Astrocyte (in vitro differentiated cells and primary cell): ENCODE results near the gene WNT3A. TPM values are rescaled to one million over a fixed set of nuclear protein-coding genes. Genes with fewer than 3 reads are reported as not detected.

Experiments used
- DNase-seq: peaks from one replicate; pipeline ENCODE4 v3.0.0-alpha.2; 2010; ENCODE audit warnings: low read depth
- FAIRE-seq: peaks from 2 replicates; lab custom pipeline; 2011; peaks lifted over from hg19 to GRCh38; lab: Jason Lieb, UNC
- H2AFZ ChIP-seq: 2 replicates; pipeline ENCODE4 v1.6.0; 2012; ENCODE audit warnings: low read depth, low read length, inconsistent platforms
- H3K27ac ChIP-seq: 2 replicates; pipeline ENCODE4 v1.5.1; 2011; ENCODE audit warnings: low read depth, low read length, inconsistent platforms
- H3K27me3 ChIP-seq: 2 replicates; pipeline ENCODE4 v1.6.0; 2011; ENCODE audit warnings: low read length, inconsistent platforms; ENCODE audit not compliant: insufficient read depth
- H3K36me3 ChIP-seq: 2 replicates; pipeline ENCODE4 v1.5.1; 2011; ENCODE audit warnings: low read length, inconsistent platforms; ENCODE audit not compliant: insufficient read depth
- H3K4me1 ChIP-seq: 2 replicates; pipeline ENCODE4 v1.5.1; 2011; ENCODE audit warnings: low read length, inconsistent platforms; ENCODE audit not compliant: insufficient read depth
- H3K4me2 ChIP-seq: 2 replicates; pipeline ENCODE4 v1.6.0; 2012; ENCODE audit warnings: low read length, inconsistent platforms
- H3K4me3 ChIP-seq: 2 replicates; pipeline ENCODE4 v1.5.1; 2011; ENCODE audit warnings: low read depth, mild to moderate bottlenecking, low read length, inconsistent platforms; ENCODE audit not compliant: insufficient read depth
- H3K79me2 ChIP-seq: 2 replicates; pipeline ENCODE4 v1.6.0; 2012; ENCODE audit warnings: mild to moderate bottlenecking, low read length, inconsistent platforms; ENCODE audit not compliant: insufficient read depth
- H3K9ac ChIP-seq: 2 replicates; pipeline ENCODE4 v1.6.0; 2012; ENCODE audit warnings: mild to moderate bottlenecking, low read length, inconsistent platforms
- H3K9me3 ChIP-seq: 2 replicates; pipeline ENCODE4 v1.5.1; 2012; ENCODE audit warnings: low read depth, mild to moderate bottlenecking, low read length, inconsistent platforms; ENCODE audit not compliant: insufficient read depth
- H4K20me1 ChIP-seq: 2 replicates; pipeline ENCODE4 v1.6.0; 2012; ENCODE audit warnings: low read length, inconsistent platforms; ENCODE audit not compliant: insufficient read depth
- H3K27ac Mint-ChIP-seq: one replicate; pipeline ENCODE4 v1.8.0; 2021; ENCODE audit warnings: mild to moderate bottlenecking, mixed read lengths; ENCODE audit not compliant: unreplicated experiment
- H3K27me3 Mint-ChIP-seq: one replicate; pipeline ENCODE4 v1.8.0; 2021; ENCODE audit warnings: low read depth, mixed read lengths; ENCODE audit not compliant: unreplicated experiment
- H3K36me3 Mint-ChIP-seq: one replicate; pipeline ENCODE4 v1.8.0; 2021; ENCODE audit warnings: low read depth, mixed read lengths; ENCODE audit not compliant: unreplicated experiment
- H3K4me1 Mint-ChIP-seq: one replicate; pipeline ENCODE4 v1.8.0; 2021; ENCODE audit warnings: low read depth, mixed read lengths; ENCODE audit not compliant: unreplicated experiment
- H3K4me3 Mint-ChIP-seq: one replicate; pipeline ENCODE4 v1.8.0; 2021; ENCODE audit warnings: mild to moderate bottlenecking, moderate library complexity, mixed read lengths; ENCODE audit not compliant: unreplicated experiment
- H3K9me3 Mint-ChIP-seq: one replicate; pipeline ENCODE4 v1.8.0; 2021; ENCODE audit warnings: mild to moderate bottlenecking, mixed read lengths; ENCODE audit not compliant: unreplicated experiment
- EZH2 ChIP-seq: IDR thresholded peaks from 2 replicates; pipeline ENCODE4 v1.6.1; 2012; ENCODE audit warnings: mild to moderate bottlenecking, low read length, inconsistent platforms; ENCODE audit not compliant: insufficient read depth
- total RNA-seq: library from RNA; stranded (reverse); gene quantifications from 2 replicates; pipeline ENCODE4 v1.2.1, GENCODE V29; 2021
- TF ChIP-seq, protein P1 (sequence below): IDR thresholded peaks from 2 replicates; pipeline ENCODE4 v1.5.1; 2011; ENCODE audit warnings: low read depth, mild to moderate bottlenecking, inconsistent platforms, low read length, moderate library complexity; ENCODE audit not compliant: insufficient read depth

The WNT3A gene
- total RNA-seq, 1 donor from 2014 or later, result not detected

DNA sequence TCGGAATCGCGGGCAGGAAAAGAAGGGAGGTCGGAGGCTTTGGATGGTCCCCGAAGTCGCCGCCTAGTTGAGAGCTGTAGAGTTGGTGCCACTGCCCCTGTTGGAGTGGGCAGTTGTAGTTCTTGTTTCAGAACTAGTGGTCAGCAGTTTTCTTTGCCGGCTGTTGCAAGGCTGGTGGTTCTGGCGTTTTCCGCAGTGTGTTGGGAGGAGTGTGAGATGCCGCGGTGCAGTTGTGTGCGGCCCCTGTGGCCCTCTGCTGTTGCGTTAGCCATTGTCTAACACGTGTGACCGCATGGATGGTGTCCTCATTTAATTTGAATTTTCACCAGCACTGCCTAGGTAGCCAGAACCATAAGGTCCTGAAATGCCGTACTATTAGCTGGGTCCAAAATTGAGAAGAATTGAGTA is 77.1 kb downstream of the WNT3A start:
- H2AFZ ChIP-seq, result no peak overlapping the region
- peaks cover 8% of the 10 kb centered on the region for H3K36me3 ChIP-seq
- Mint-ChIP-seq H3K9me3 (no peaks in the 10 kb centered on the region), H3K4me3 (peak overlapping the region; percentile 98), H3K27me3 (no peaks in the 10 kb centered on the region), H3K27ac (peak overlapping the region; percentile 99), H3K4me1 (peaks cover 43% of the 10 kb centered on the region), H3K36me3 (peaks cover 5% of the 10 kb centered on the region)
- H3K4me1 ChIP-seq, result peaks cover 51% of the 10 kb centered on the region
- H3K4me2 ChIP-seq, result peak overlapping the region; percentile 98
- H3K9me3 ChIP-seq, result no peaks in the 10 kb centered on the region
- no peak for FAIRE-seq
- peak overlapping the region; percentile 97 for H3K27ac ChIP-seq
- TF ChIP-seq EZH2, result no peak
- TF ChIP-seq, protein P1, sequence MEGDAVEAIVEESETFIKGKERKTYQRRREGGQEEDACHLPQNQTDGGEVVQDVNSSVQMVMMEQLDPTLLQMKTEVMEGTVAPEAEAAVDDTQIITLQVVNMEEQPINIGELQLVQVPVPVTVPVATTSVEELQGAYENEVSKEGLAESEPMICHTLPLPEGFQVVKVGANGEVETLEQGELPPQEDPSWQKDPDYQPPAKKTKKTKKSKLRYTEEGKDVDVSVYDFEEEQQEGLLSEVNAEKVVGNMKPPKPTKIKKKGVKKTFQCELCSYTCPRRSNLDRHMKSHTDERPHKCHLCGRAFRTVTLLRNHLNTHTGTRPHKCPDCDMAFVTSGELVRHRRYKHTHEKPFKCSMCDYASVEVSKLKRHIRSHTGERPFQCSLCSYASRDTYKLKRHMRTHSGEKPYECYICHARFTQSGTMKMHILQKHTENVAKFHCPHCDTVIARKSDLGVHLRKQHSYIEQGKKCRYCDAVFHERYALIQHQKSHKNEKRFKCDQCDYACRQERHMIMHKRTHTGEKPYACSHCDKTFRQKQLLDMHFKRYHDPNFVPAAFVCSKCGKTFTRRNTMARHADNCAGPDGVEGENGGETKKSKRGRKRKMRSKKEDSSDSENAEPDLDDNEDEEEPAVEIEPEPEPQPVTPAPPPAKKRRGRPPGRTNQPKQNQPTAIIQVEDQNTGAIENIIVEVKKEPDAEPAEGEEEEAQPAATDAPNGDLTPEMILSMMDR, result no peak
- H3K27me3 ChIP-seq, result no peaks in the 10 kb centered on the region
- peak overlapping the region; percentile 100 for H3K9ac ChIP-seq
- DNase-seq, result no peak
- peaks cover 85% of the 10 kb centered on the region for H3K79me2 ChIP-seq
- peaks cover 79% of the 10 kb centered on the region for H4K20me1 ChIP-seq
- H3K4me3 ChIP-seq, result peak overlapping the region; percentile 97

- Histone ChIP-seq H3K79me2 (peaks cover 86% of the 10 kb centered on the region), H3K4me1 (peaks cover 55% of the 10 kb centered on the region), H3K27ac (peak overlapping the region; percentile 97), H3K27me3 (no peaks in the 10 kb centered on the region), H3K4me2 (peak overlapping the region; percentile 98), H3K36me3 (peaks cover 12% of the 10 kb centered on the region), H4K20me1 (peaks cover 79% of the 10 kb centered on the region), H3K9me3 (no peaks in the 10 kb centered on the region), H3K9ac (peak overlapping the region; percentile 100), H3K4me3 (peak overlapping the region; percentile 97), H2AFZ (no peak overlapping the region)
- H3K9me3 Mint-ChIP-seq, result no peaks in the 10 kb centered on the region
- FAIRE-seq (no peak), DNase-seq (peak; percentile 42)
- peaks cover 5% of the 10 kb centered on the region for H3K36me3 Mint-ChIP-seq
- TF ChIP-seq EZH2, result no peak
- TF ChIP-seq, protein P1, result no peak
- peaks cover 48% of the 10 kb centered on the region for H3K4me1 Mint-ChIP-seq
- no peaks in the 10 kb centered on the region for H3K27me3 Mint-ChIP-seq
- H3K27ac Mint-ChIP-seq, result peak overlapping the region; percentile 99
- peak overlapping the region; percentile 98 for H3K4me3 Mint-ChIP-seq
Observed at GRCh38 chr1:228084325-228084724, 77.5 kb downstream of the WNT3A start.

DNA sequence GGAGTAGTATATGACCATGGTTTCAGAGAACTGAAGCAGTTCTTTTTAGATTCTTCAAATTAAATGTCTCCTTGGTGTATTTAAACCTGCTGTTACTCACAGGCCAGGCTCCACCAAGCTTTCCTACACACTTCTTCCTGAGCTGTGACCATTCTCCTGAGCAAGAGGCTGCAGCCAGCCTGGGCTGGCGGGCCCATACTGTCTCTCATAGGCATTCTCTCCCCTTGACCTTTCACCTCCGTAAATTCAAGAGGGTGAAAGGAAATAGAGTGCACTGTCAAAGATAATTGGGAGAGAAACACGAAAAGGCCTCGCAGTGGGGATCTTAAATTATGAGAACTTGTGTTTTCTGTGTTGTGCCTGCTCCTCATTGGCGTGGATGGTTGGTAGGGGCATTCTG is 78.0 kb downstream of the WNT3A start:
- Mint-ChIP-seq H3K4me3 (peak overlapping the region; percentile 98), H3K4me1 (peaks cover 51% of the 10 kb centered on the region), H3K36me3 (peaks cover 5% of the 10 kb centered on the region), H3K27ac (peak overlapping the region; percentile 99), H3K9me3 (no peaks in the 10 kb centered on the region), H3K27me3 (no peaks in the 10 kb centered on the region)
- peak overlapping the region; percentile 97 for H3K4me3 ChIP-seq
- TF ChIP-seq, protein P1, result no peak
- TF ChIP-seq EZH2, result no peak
- FAIRE-seq (no peak), DNase-seq (no peak)
- peaks cover 88% of the 10 kb centered on the region for H3K79me2 ChIP-seq
- peak overlapping the region; percentile 98 for H3K4me2 ChIP-seq
- H2AFZ ChIP-seq, result no peak overlapping the region
- H3K9ac ChIP-seq, result peak overlapping the region; percentile 100
- H3K4me1 ChIP-seq, result peaks cover 60% of the 10 kb centered on the region
- no peaks in the 10 kb centered on the region for H3K9me3 ChIP-seq
- H3K27ac ChIP-seq, result peak overlapping the region; percentile 97
- H3K36me3 ChIP-seq, result peaks cover 12% of the 10 kb centered on the region
- H3K27me3 ChIP-seq, result no peaks in the 10 kb centered on the region
- peaks cover 79% of the 10 kb centered on the region for H4K20me1 ChIP-seq
